ENCODE results near the gene CMTM4. TPM values are rescaled to one million over a fixed set of nuclear protein-coding genes. Genes with fewer than 3 reads are reported as not detected.

CMTM4 gene
- total and polyA plus RNA-seq, 2 of the 8 experiments (the other 6 are each of a cell fraction or from before 2014, with no cell fraction given) = 35.3 to 51.7 TPM

DNA sequence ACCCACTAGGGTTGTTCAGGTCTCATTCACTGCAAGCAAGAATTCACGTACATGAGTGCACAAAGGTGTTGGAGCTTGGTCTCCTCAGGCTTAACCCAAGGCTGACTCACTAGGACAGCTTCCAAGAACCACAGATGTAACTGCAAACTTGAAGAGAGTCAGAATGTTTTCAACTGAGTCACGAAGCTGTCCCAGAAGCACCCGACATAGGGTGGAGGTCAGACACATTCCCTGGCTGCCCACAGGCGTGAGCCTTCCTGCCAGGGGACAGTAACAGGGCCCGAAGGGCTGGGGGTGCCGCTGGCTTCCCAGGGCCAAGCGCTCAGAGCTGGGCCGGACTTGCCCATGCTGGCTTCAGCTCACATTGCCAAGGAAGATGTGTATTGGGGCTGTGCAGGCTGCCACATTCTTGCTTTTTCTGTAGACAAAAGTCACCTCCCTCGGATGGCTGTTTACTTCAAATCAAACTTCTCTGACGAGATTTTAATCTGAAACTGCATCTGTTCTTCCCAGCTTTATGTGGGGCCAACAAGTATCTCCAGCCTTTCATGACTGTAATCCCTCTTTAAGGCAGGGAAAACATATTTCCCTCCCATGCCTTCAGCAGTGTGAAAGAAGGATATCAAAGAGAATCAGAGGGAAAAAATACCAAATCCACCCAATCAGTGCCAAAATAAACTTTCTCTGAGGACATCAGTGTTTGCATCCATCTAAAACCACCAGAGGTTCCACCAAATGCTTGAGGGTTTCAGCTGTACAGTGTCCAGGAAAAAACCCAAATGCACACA, 77.8 kb downstream of the CMTM4 start:
- no peak overlapping the region for H4K91ac ChIP-seq (replicated peaks; ENCODE audit: insufficient read length, low read length)
- no peak overlapping the region for H2BK12ac ChIP-seq (ENCODE audit: low read depth, low read length)
- H3K27me3 ChIP-seq (replicated peaks in 1 of 4; ENCODE audit: control insufficient read depth in 3 of 4, extremely low read depth in 1 of 4, insufficient read depth in 3 of 4, low read length in 3 of 4) = no peaks in the 10 kb centered on the region
- H3K4me3 ChIP-seq (ENCODE audit: extremely low read depth in 1 of 4, insufficient read depth in 2 of 4, low read depth in 3 of 4, low read length in 4 of 4) = no peak overlapping the region
- H3K27ac ChIP-seq (ENCODE audit: low read depth, low read length) = no peak overlapping the region
- TF ChIP-seq HDAC2 (IDR thresholded peaks at IDR 0.05; ENCODE audit: borderline replicate concordance in 1 of 2, low read depth in 2 of 2, low read length in 2 of 2) = no peak
- TF ChIP-seq CBX5 (IDR thresholded peaks at IDR 0.05; ENCODE audit: low read depth, low read length) = no peak
- no peak for TF ChIP-seq SUZ12 (IDR thresholded peaks at IDR 0.05; ENCODE audit: low read length)
- TF ChIP-seq TAF7 (optimal IDR thresholded peaks at IDR 0.05; ENCODE audit: borderline replicate concordance, low read depth, low read length) = no peak
- TF ChIP-seq, protein P1, sequence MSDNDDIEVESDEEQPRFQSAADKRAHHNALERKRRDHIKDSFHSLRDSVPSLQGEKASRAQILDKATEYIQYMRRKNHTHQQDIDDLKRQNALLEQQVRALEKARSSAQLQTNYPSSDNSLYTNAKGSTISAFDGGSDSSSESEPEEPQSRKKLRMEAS (IDR thresholded peaks at IDR 0.05) = no peak
- TF ChIP-seq SIRT6 (IDR thresholded peaks at IDR 0.05; ENCODE audit: low read length) = no peak
- TF ChIP-seq CHD2 (IDR thresholded peaks at IDR 0.05; ENCODE audit: low read length) = no peak
- no peak for TF ChIP-seq GTF2F1 (IDR thresholded peaks at IDR 0.05; ENCODE audit: borderline replicate concordance, low read depth, low read length)
- no peak for TF ChIP-seq CTBP2 (IDR thresholded peaks at IDR 0.05; ENCODE audit: borderline replicate concordance, insufficient read depth, insufficient read length, low read length)
- no peak for TF ChIP-seq NRF1 (IDR thresholded peaks at IDR 0.05; ENCODE audit: low read depth, low read length)
- TF ChIP-seq MAFK (IDR thresholded peaks at IDR 0.05; ENCODE audit: low read depth, low read length) = no peak
- H3K4me2 ChIP-seq (ENCODE audit: insufficient read depth in 1 of 2, low read depth in 2 of 2, low read length in 2 of 2) = no peak overlapping the region
- H3K36me3 ChIP-seq (ENCODE audit: control insufficient read depth in 2 of 4, insufficient read depth in 4 of 4, low read length in 3 of 4) = peaks cover 6 to 43% (median 12%) of the 10 kb centered on the region in 4 experiments; a peak in 7 of 8 replicates
- no peak overlapping the region for H3K56ac ChIP-seq (replicated peaks; ENCODE audit: insufficient read length, low read depth, low read length)
- H2BK20ac ChIP-seq (ENCODE audit: low read length) = no peak overlapping the region
- H3K18ac ChIP-seq (ENCODE audit: extremely low read depth, low read length) = no peak overlapping the region
- H2BK5ac ChIP-seq (ENCODE audit: low read depth, low read length) = no peak overlapping the region
- no peak overlapping the region for H2AFZ ChIP-seq (ENCODE audit: low read length)
- no peak overlapping the region for H2BK15ac ChIP-seq (ENCODE audit: low read length)
- no peaks in the 10 kb centered on the region; the same call in 1 of the 2 replicates for H3K79me1 ChIP-seq (ENCODE audit: low read depth, low read length)
- H3K9me3 ChIP-seq (ENCODE audit: insufficient read depth in 2 of 2, low read depth in 1 of 2, low read length in 1 of 2) = peaks cover 0 to 5% of the 10 kb centered on the region in 2 experiments; a peak in 1 of 4 replicates
- H2BK120ac ChIP-seq (replicated peaks; ENCODE audit: low read depth, low read length) = no peak overlapping the region
- ChIA-PET POLR2A (ENCODE audit: partially characterized antibody) (interaction anchor here (1.7 kb wide), 1 partner anchor 10 kb away, joined by 6 read pairs; no protein-coding TSS in a partner anchor), CTCF (ENCODE audit: partially characterized antibody) (interaction anchor here (0.6 to 4.6 kb wide), 10 partner anchors 8 to 121 kb away, joined by 3 to 44 read pairs (median 4); no protein-coding TSS in a partner anchor)
- H4K8ac ChIP-seq (ENCODE audit: extremely low read depth, insufficient read depth, low read length) = no peak overlapping the region
- no peak for DNase-seq (ENCODE audit: low read depth in 1 of 2, low spot score in 2 of 2)
- no peak overlapping the region for H4K5ac ChIP-seq (ENCODE audit: insufficient read length, low read depth, low read length)
- WGBS, 2 experiments (ENCODE audit: extremely low coverage in 1 of 2, insufficient coverage in 1 of 2, insufficient read length in 1 of 2, insufficient replicate concordance in 2 of 2, low coverage in 1 of 2, low lambda C conversion rate in 2 of 2, missing lambda C conversion rate in 1 of 2) = 88% methylated on average over 10 of the region's 10 CpGs; no CpG with 5 or more reads in 1 of the 2 experiments
- H3K4me1 ChIP-seq (replicated peaks in 1 of 4; ENCODE audit: control insufficient read depth in 3 of 4, insufficient read depth in 4 of 4, low read length in 3 of 4) = peaks cover 3 to 14% (median 7%) of the 10 kb centered on the region in 4 experiments
- no peak overlapping the region for H3K23ac ChIP-seq (ENCODE audit: insufficient read length)
- H3K79me2 ChIP-seq (ENCODE audit: control insufficient read depth in 1 of 2, insufficient read depth in 2 of 2, low read length in 2 of 2) = no peaks in the 10 kb centered on the region
- H3K14ac ChIP-seq (ENCODE audit: insufficient read length) = no peak overlapping the region
- no peak overlapping the region for H2AK5ac ChIP-seq (ENCODE audit: low read depth, low read length)
- no peak overlapping the region for H3K9ac ChIP-seq (replicated peaks in 1 of 4; ENCODE audit: extremely low read depth in 1 of 4, low read depth in 3 of 4, low read length in 3 of 4)
- no peak overlapping the region for H3K4ac ChIP-seq (replicated peaks; ENCODE audit: insufficient read length, low read depth, low read length)
- H3K23me2 ChIP-seq (ENCODE audit: low read depth, low read length) = no peaks in the 10 kb centered on the region
- FAIRE-seq = no peak
- peaks cover 6 to 10% of the 10 kb centered on the region in 2 experiments for H4K20me1 ChIP-seq (replicated peaks in 1 of 2; ENCODE audit: control insufficient read depth in 1 of 2, insufficient read depth in 2 of 2, low read length in 2 of 2)

All from H1 (cell line).